Fibroblast of peridontal ligament (primary cell): ENCODE measurements around the gene FUT6.
"Not testable (repeated sequence)": the region's sequence is repeated elsewhere in the genome, so short reads cannot be mapped to it uniquely, and the experiment has no call there.

Source experiments
- DNase-seq: peaks from one replicate; pipeline ENCODE4 v3.0.0-alpha.2; 2010; ENCODE audit errors: extremely low read depth

The FUT6 gene

GRCh38 chr19:5785423-5785822, 54.1 kb downstream of the FUT6 start:
- no peak for DNase-seq

- no peak for DNase-seq
Measured at GRCh38 chr19:5784581-5785147, 54.8 kb downstream of the FUT6 start, which contains the start of gene PRR22. Gene PRR22 (minus strand): TSS chr19:5784746. CDS start chr19:5784660, 86 bp downstream.

- no peak for DNase-seq
Measured at GRCh38 chr19:5782945-5783919, 56.3 kb downstream of the FUT6 start.

- DNase-seq, result no peak
Measured at GRCh38 chr19:5782322-5782721, 57.2 kb downstream of the FUT6 start.

GRCh38 chr19:5780916-5781315, 58.6 kb downstream of the FUT6 start:
- DNase-seq, result not testable (repeated sequence)
